ENCODE data around the gene PLBD2.

The PLBD2 gene

GRCh38 chr12:113414519-113415038 is 56.2 kb downstream of the PLBD2 start:
- Histone ChIP-seq H3K9ac (no peak overlapping the region), H2AFZ (no peak overlapping the region), H3K4me3 (ENCODE audit: low read depth, low read length) (no peak overlapping the region), H3K9me3 (ENCODE audit: control insufficient read depth, low read length) (no peaks in the 10 kb centered on the region), H3K79me2 (no peaks in the 10 kb centered on the region), H3K4me2 (ENCODE audit: low read length) (no peak overlapping the region), H3K27ac (no peak overlapping the region), H3K27me3 (ENCODE audit: control insufficient read depth, insufficient read depth, low read length) (no peaks in the 10 kb centered on the region), H3K36me3 (ENCODE audit: control insufficient read depth, insufficient read depth, low read length) (no peaks in the 10 kb centered on the region), H3K4me1 (no peaks in the 10 kb centered on the region)
- no peak for TF ChIP-seq CTCF (IDR thresholded peaks at IDR 0.05)

- no peaks in the 10 kb centered on the region for H3K9me3 ChIP-seq (ENCODE audit: control insufficient read depth, low read length)
- no peaks in the 10 kb centered on the region for H3K36me3 ChIP-seq (ENCODE audit: control insufficient read depth, insufficient read depth, low read length)
- no peak for TF ChIP-seq CTCF (IDR thresholded peaks at IDR 0.05)
- no peaks in the 10 kb centered on the region for H3K4me1 ChIP-seq
- H3K4me2 ChIP-seq (ENCODE audit: low read length): no peak overlapping the region
- H3K9ac ChIP-seq: no peak overlapping the region
- no peak overlapping the region for H3K4me3 ChIP-seq (ENCODE audit: low read depth, low read length)
- H3K79me2 ChIP-seq: no peaks in the 10 kb centered on the region
- no peak overlapping the region for H2AFZ ChIP-seq
- no peak overlapping the region for H3K27ac ChIP-seq
- no peaks in the 10 kb centered on the region for H3K27me3 ChIP-seq (ENCODE audit: control insufficient read depth, insufficient read depth, low read length)
These were observed 57.8 kb downstream of the PLBD2 start for GRCh38 chr12:113416091-113416754.

GRCh38 chr12:113418213-113418879 is 60.0 kb downstream of the PLBD2 start:
- Histone ChIP-seq H3K4me3 (ENCODE audit: low read depth, low read length) (no peak overlapping the region), H2AFZ (no peak overlapping the region), H3K79me2 (no peaks in the 10 kb centered on the region), H3K36me3 (ENCODE audit: control insufficient read depth, insufficient read depth, low read length) (no peaks in the 10 kb centered on the region), H3K4me2 (ENCODE audit: low read length) (no peak overlapping the region), H3K4me1 (no peaks in the 10 kb centered on the region), H3K9ac (no peak overlapping the region), H3K27ac (no peak overlapping the region), H3K9me3 (ENCODE audit: control insufficient read depth, low read length) (no peaks in the 10 kb centered on the region), H3K27me3 (ENCODE audit: control insufficient read depth, insufficient read depth, low read length) (no peaks in the 10 kb centered on the region)
- TF ChIP-seq CTCF (IDR thresholded peaks at IDR 0.05): no peak

- Histone ChIP-seq H3K27ac (no peak overlapping the region), H2AFZ (no peak overlapping the region), H3K4me2 (ENCODE audit: low read length) (no peak overlapping the region), H3K9me3 (ENCODE audit: control insufficient read depth, low read length) (no peaks in the 10 kb centered on the region), H3K9ac (no peak overlapping the region), H3K4me1 (no peaks in the 10 kb centered on the region), H3K4me3 (ENCODE audit: low read depth, low read length) (no peak overlapping the region), H3K27me3 (ENCODE audit: control insufficient read depth, insufficient read depth, low read length) (no peaks in the 10 kb centered on the region), H3K36me3 (ENCODE audit: control insufficient read depth, insufficient read depth, low read length) (no peaks in the 10 kb centered on the region), H3K79me2 (peaks cover 2% of the 10 kb centered on the region)
- no peak for TF ChIP-seq CTCF (IDR thresholded peaks at IDR 0.05)
These were observed 62.7 kb downstream of the PLBD2 start for GRCh38 chr12:113420996-113421595.

Data from parathyroid adenoma (tissue), 2 donors.